HCT116 (cell line): ENCODE data around the gene FTO. TPM values are rescaled to one million over a fixed set of nuclear protein-coding genes. Genes with fewer than 3 reads are reported as not detected.

Experiments used
- ATAC-seq: fragments of 200-7000 bp; cut with Tn5 transposase; 2 replicates; pipeline ENCODE4 v1.9.1; 2020; ENCODE audit warnings: mild to moderate bottlenecking, moderate library complexity
- BruUV-seq: library from RNA; stranded (reverse); fragments of 400-500 nt; replicated peaks from 2 replicates; lab custom pipeline; 2021; lab: Mats Ljungman, UMichigan
- CTCF ChIA-PET: fragments of 300-600 bp; sonication (Branson Sonifier 250); formaldehyde crosslinking; loops from one replicate; lab custom pipeline; 2021; ENCODE audit warnings: antibody characterized with exemption; lab: Charles Lee
- POLR2A ChIA-PET: fragments of 300-600, 350-600 bp; sonication (Branson Sonifier 250); formaldehyde crosslinking; loops from one replicate; lab custom pipeline; 2021; ENCODE audit warnings: antibody characterized with exemption; lab: Charles Lee
- RAD21 ChIA-PET, 2 experiments: fragments of 300-600 bp; sonication (Branson Sonifier 250); formaldehyde crosslinking; loops; one replicate each; lab custom pipeline; 2023; ENCODE audit warnings: low total read pairs in 2 of 2; ENCODE audit not compliant: uncharacterized antibody in 2 of 2, unreplicated experiment in 2 of 2, low non-redundant PET in 1 of 2; lab: Charles Lee
- DNase-seq: peaks from one replicate; pipeline ENCODE4 v3.0.0-alpha.2; 2010; ENCODE audit warnings: low read depth, low spot score
- H2AFZ ChIP-seq: fragments of 200-600 bp; shearing (Covaris generic), sonication (generic); 2 replicates; pipeline ENCODE4 v1.6.1; 2017; ENCODE audit warnings: low read depth, mixed run types, mixed read lengths, antibody characterized with exemption, low read length; ENCODE audit not compliant: poor library complexity, severe bottlenecking
- H3K27ac ChIP-seq: 2 replicates; pipeline ENCODE4 v1.5.1; 2012; ENCODE audit warnings: low read depth, low read length
- H3K27me3 ChIP-seq: fragments of 200-600 bp; sonication (generic); 2 replicates; pipeline ENCODE4 v1.6.1; 2016; ENCODE audit warnings: mixed run types, low read length, mixed read lengths; ENCODE audit not compliant: insufficient read depth
- H3K36me3 ChIP-seq, 2 experiments: fragments of 200-500 bp in 1 of 2; fragments of 200-600 bp in 1 of 2; sonication (Bioruptor generic) in 1 of 2; sonication (generic) in 1 of 2; 2 replicates each; pipeline versions ENCODE4 v1.5.1 to v1.6.1; 2014 to 2016; ENCODE audit warnings: low read length in 2 of 2, inconsistent platforms in 1 of 2, mixed read lengths in 1 of 2, mixed run types in 1 of 2; ENCODE audit not compliant: insufficient read depth in 2 of 2, control insufficient read depth in 1 of 2
- H3K4me1 ChIP-seq, 2 experiments: fragments of 200-600 bp in 1 of 2; sonication (generic) in 1 of 2; 2 replicates each; pipeline versions ENCODE4 v1.5.1 to v1.6.1; 2012 to 2017; ENCODE audit warnings: low read length in 2 of 2, inconsistent platforms in 1 of 2, mild to moderate bottlenecking in 1 of 2, mixed read lengths in 1 of 2, mixed run types in 1 of 2, moderate library complexity in 1 of 2; ENCODE audit not compliant: insufficient read depth in 2 of 2, control insufficient read depth in 1 of 2
- H3K4me2 ChIP-seq: fragments of 200-600 bp; sonication (generic); 2 replicates; pipeline ENCODE4 v1.6.1; 2017; ENCODE audit warnings: mixed run types, low read length, mixed read lengths
- H3K4me3 ChIP-seq, 2 experiments: fragments of 200-600 bp in 1 of 2; sonication (generic) in 1 of 2; replicated peaks in 1 of 2; 2 replicates each; pipeline ENCODE4 v1.5.1; 2011 to 2016; ENCODE audit warnings: low read length in 2 of 2, control low read depth in 1 of 2, low read depth in 1 of 2, mild to moderate bottlenecking in 1 of 2, mixed read lengths in 1 of 2, mixed run types in 1 of 2
- H3K79me2 ChIP-seq: fragments of 200-600 bp; sonication (generic); 2 replicates; pipeline ENCODE4 v1.6.1; 2017; ENCODE audit warnings: mild to moderate bottlenecking, mixed run types, low read length, moderate library complexity, mixed read lengths; ENCODE audit not compliant: insufficient read depth
- H3K9ac ChIP-seq: fragments of 200-600 bp; sonication (generic); 2 replicates; pipeline ENCODE4 v1.6.1; 2016; ENCODE audit warnings: low read length, mixed read lengths
- H3K9me2 ChIP-seq: fragments of 200-600 bp; sonication (generic), shearing (Covaris generic); 2 replicates; pipeline ENCODE4 v1.6.1; 2017; ENCODE audit warnings: mixed run types, mild to moderate bottlenecking, moderate library complexity; ENCODE audit not compliant: insufficient read depth
- H3K9me3 ChIP-seq, 2 experiments: fragments of 200-500 bp in 1 of 2; fragments of 200-600 bp in 1 of 2; sonication (Bioruptor generic) in 1 of 2; sonication (generic) in 1 of 2; 2 replicates each; pipeline ENCODE4 v1.6.1; 2014 to 2017; ENCODE audit warnings: low read length in 2 of 2, mixed read lengths in 2 of 2, inconsistent platforms in 1 of 2, low read depth in 1 of 2, mild to moderate bottlenecking in 1 of 2, mixed run types in 1 of 2, moderate library complexity in 1 of 2; ENCODE audit not compliant: control insufficient read depth in 1 of 2, insufficient read depth in 1 of 2
- H4K20me1 ChIP-seq: fragments of 200-600 bp; sonication (generic), shearing (Covaris generic); 2 replicates; pipeline ENCODE4 v1.6.1; 2017; ENCODE audit warnings: mixed run types, mild to moderate bottlenecking, moderate library complexity; ENCODE audit not compliant: insufficient read depth
- ATF3 ChIP-seq: IDR thresholded peaks from 2 replicates; pipeline ENCODE4 v1.6.1; 2012
- CBX3 ChIP-seq: IDR thresholded peaks from 2 replicates; pipeline ENCODE4 v1.6.1; 2012; ENCODE audit warnings: low read depth
- CTCF ChIP-seq, 3 experiments: fragments of 200-600 bp in 1 of 3; sonication (generic) in 1 of 3; IDR thresholded peaks in 2 of 3; conservative IDR thresholded peaks in 1 of 3; 2 replicates each; pipeline ENCODE4 v1.5.1; 2012 to 2017; ENCODE audit warnings: low read depth in 2 of 3, low read length in 2 of 3, antibody characterized with exemption in 1 of 3, borderline replicate concordance in 1 of 3, control low read depth in 1 of 3, mild to moderate bottlenecking in 1 of 3, mixed read lengths in 1 of 3, mixed run types in 1 of 3, moderate library complexity in 1 of 3; ENCODE audit not compliant: insufficient read depth in 1 of 3
- EGR1 ChIP-seq: IDR thresholded peaks from 2 replicates; pipeline ENCODE4 v1.6.1; 2012; ENCODE audit warnings: low read depth
- ELF1 ChIP-seq: IDR thresholded peaks from 2 replicates; pipeline ENCODE4 v1.6.1; 2012; ENCODE audit warnings: low read depth, borderline replicate concordance
- EZH2 ChIP-seq: fragments of 200-600 bp; sonication (generic); IDR thresholded peaks from 2 replicates; pipeline ENCODE4 v1.6.1; 2017; ENCODE audit warnings: antibody characterized with exemption, mixed run types
- FOSL1 ChIP-seq: IDR thresholded peaks from 2 replicates; pipeline ENCODE4 v1.6.1; 2012; ENCODE audit warnings: low read depth
- JUND ChIP-seq: IDR thresholded peaks from 2 replicates; pipeline ENCODE4 v1.6.1; 2012
- MAX ChIP-seq: IDR thresholded peaks from 2 replicates; pipeline ENCODE4 v1.6.1; 2012
- POLR2A ChIP-seq: IDR thresholded peaks from 2 replicates; pipeline ENCODE4 v1.7.0; 2011; ENCODE audit warnings: borderline replicate concordance; ENCODE audit not compliant: insufficient read depth, insufficient read length; ENCODE audit errors: extremely low read depth
- POLR2AphosphoS5 ChIP-seq: IDR thresholded peaks from 2 replicates; pipeline ENCODE4 v1.6.1; 2011; ENCODE audit warnings: mild to moderate bottlenecking, low read depth, low read length, moderate library complexity
- RAD21 ChIP-seq: IDR thresholded peaks from 2 replicates; pipeline ENCODE4 v1.6.1; 2012; ENCODE audit warnings: low read depth, mild to moderate bottlenecking
- REST ChIP-seq: IDR thresholded peaks from 2 replicates; pipeline ENCODE4 v1.6.1; 2012; ENCODE audit warnings: low read depth
- SIN3A ChIP-seq: IDR thresholded peaks from 2 replicates; pipeline ENCODE4 v1.6.1; 2012; ENCODE audit warnings: low read depth
- SP1 ChIP-seq: IDR thresholded peaks from 2 replicates; pipeline ENCODE4 v1.6.1; 2012; ENCODE audit warnings: low read depth
- SRF ChIP-seq: IDR thresholded peaks from 2 replicates; pipeline ENCODE4 v1.6.1; 2012; ENCODE audit warnings: low read depth
- YY1 ChIP-seq: IDR thresholded peaks from 2 replicates; pipeline ENCODE4 v1.6.1; 2011; ENCODE audit warnings: low read length, low read depth, moderate library complexity, mild to moderate bottlenecking; ENCODE audit not compliant: insufficient replicate concordance; ENCODE audit errors: extremely low read depth
- ZBTB33 ChIP-seq: IDR thresholded peaks from 2 replicates; pipeline ENCODE4 v1.6.1; 2011; ENCODE audit warnings: mild to moderate bottlenecking, low read length, moderate library complexity; ENCODE audit not compliant: insufficient replicate concordance; ENCODE audit errors: extremely low read depth
- ZFX ChIP-seq: fragments of 450-650 bp; IDR thresholded peaks from 2 replicates; pipeline ENCODE4 v1.6.1; 2017
- ZNF274 ChIP-seq: fragments of 200-500 bp; sonication (Bioruptor generic); IDR thresholded peaks from 2 replicates; pipeline ENCODE4 v1.6.1; 2014; ENCODE audit warnings: mild to moderate bottlenecking, low read depth, low read length, inconsistent platforms
- intact Hi-C: fragments of 100-400 bp; cut with micrococcal nuclease; formaldehyde crosslinking; loops from 2 replicates; pipeline ENCODE4 v1.10.0; 2022
- total RNA-seq: library from RNA; stranded (reverse); gene quantifications from one replicate; pipeline ENCODE4 v1.2.1, GENCODE V29; 2021; ENCODE audit not compliant: unreplicated experiment

FTO gene
- total RNA-seq, 1 experiment from 2014 or later = 55.2 TPM

GRCh38 chr16:53898993-53899392, 195.0 kb downstream of the FTO start:
- H3K9me2 ChIP-seq = no peaks in the 10 kb centered on the region
- intact Hi-C loops = loop anchor here (10.0 kb wide), 2 partner anchors 386 to 1056 kb away; partner anchors contain the start of gene IRX3

More at GRCh38 chr16:53898993-53899392, 195.0 kb downstream of the FTO start:
- H4K20me1 ChIP-seq = no peaks in the 10 kb centered on the region
- RAD21 ChIA-PET = no interaction called here
- CTCF ChIA-PET = no interaction called here
- no peaks in the 10 kb centered on the region for H3K36me3 ChIP-seq
- H3K79me2 ChIP-seq = no peaks in the 10 kb centered on the region
- H3K4me3 ChIP-seq = no peak overlapping the region
- H3K4me1 ChIP-seq = no peaks in the 10 kb centered on the region
- H3K9ac ChIP-seq = no peak overlapping the region
- ATAC-seq = no peak
- H3K9me3 ChIP-seq = no peaks in the 10 kb centered on the region
- H3K27me3 ChIP-seq = no peaks in the 10 kb centered on the region
- H2AFZ ChIP-seq = no peak overlapping the region
- POLR2A ChIA-PET = no interaction called here
- no peak for TF ChIP-seq REST
- TF ChIP-seq ATF3 = no peak
- TF ChIP-seq ELF1 = no peak
- no peak for TF ChIP-seq SRF
- TF ChIP-seq POLR2A = no peak
- no peak for TF ChIP-seq ZFX
- no peak for TF ChIP-seq EGR1
- TF ChIP-seq MAX = no peak
- TF ChIP-seq ZBTB33 = no peak
- TF ChIP-seq EZH2 = no peak
- no peak for TF ChIP-seq FOSL1
- TF ChIP-seq CTCF (IDR thresholded peaks at IDR 0.05 in 2 of 3, conservative IDR thresholded peaks at IDR 0.05 in 1 of 3; ENCODE audit: borderline replicate concordance in 1 of 3, insufficient read depth in 1 of 3, low read depth in 2 of 3, low read length in 2 of 3) = no peak
- TF ChIP-seq ZNF274 = no peak
- no peak for TF ChIP-seq RAD21
- TF ChIP-seq CBX3 = no peak
- TF ChIP-seq POLR2AphosphoS5 = no peak
- TF ChIP-seq SIN3A = no peak
- TF ChIP-seq JUND = no peak
- TF ChIP-seq SP1 = no peak
- no peak for TF ChIP-seq YY1
- TF ChIP-seq, all 23 proteins: peak for 0
- DNase-seq = no peak
- Histone ChIP-seq H3K27ac (no peak overlapping the region), H3K4me2 (no peak overlapping the region)
- BruUV-seq = no TSS peak
